ENCODE results near the gene PTPRB. TPM values are rescaled to one million over a fixed set of nuclear protein-coding genes. Genes with fewer than 3 reads are reported as not detected.
A peak's percentile ranks its signal among the peaks of the same experiment; 100 is the strongest.

PTPRB gene
- total RNA-seq, 4 donors from 2014 or later: 36.8 to 107 (median 63.1) TPM

DNA sequence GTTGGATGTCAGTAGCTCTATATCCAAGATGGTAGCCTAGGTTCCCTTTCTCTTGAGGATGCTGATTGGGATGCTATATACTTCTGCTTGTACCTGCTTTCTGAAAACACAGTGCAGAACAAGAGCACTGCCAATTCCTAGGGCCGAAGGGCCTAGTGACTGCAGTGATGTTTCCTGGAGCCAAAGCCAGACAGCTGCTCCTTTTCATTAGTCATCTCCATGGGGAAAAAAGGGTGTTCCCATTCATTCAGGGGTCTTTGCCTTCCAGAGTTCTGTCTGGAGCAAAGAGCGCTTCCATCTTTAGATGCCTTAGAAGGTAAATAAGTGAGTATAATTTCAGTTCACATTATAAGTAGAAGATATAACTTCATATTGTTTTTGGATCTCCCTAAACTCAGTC, 85.5 kb downstream of the PTPRB start:
- Histone ChIP-seq H3K27ac (no peak overlapping the region), H3K27me3 (no peaks in the 10 kb centered on the region), H3K4me1 (no peaks in the 10 kb centered on the region), H3K4me3 (no peak overlapping the region), H3K9me3 (no peaks in the 10 kb centered on the region), H3K36me3 (no peaks in the 10 kb centered on the region)
- DNase-seq: no peak
- TF ChIP-seq CTCF (IDR thresholded peaks at IDR 0.05): no peak
- no peak for TF ChIP-seq POLR2A (IDR thresholded peaks at IDR 0.05)
- intact Hi-C loops (cut with DNase I; ENCODE audit: low total_unique reads): no loop called here

- intact Hi-C loops (cut with DNase I; ENCODE audit: low total_unique reads): no loop called here
- no peak for DNase-seq
- no peaks in the 10 kb centered on the region for H3K36me3 ChIP-seq
- no peaks in the 10 kb centered on the region for H3K4me1 ChIP-seq
- H3K27me3 ChIP-seq: no peaks in the 10 kb centered on the region
- no peak overlapping the region for H3K4me3 ChIP-seq
- H3K9me3 ChIP-seq: no peaks in the 10 kb centered on the region
- TF ChIP-seq CTCF (IDR thresholded peaks at IDR 0.05) (no peak), POLR2A (IDR thresholded peaks at IDR 0.05) (no peak)
- H3K27ac ChIP-seq: peak overlapping the region in 1 of 2 donors; percentile 6
Measured at GRCh38 chr12:70550180-70550577, 87.0 kb downstream of the PTPRB start.

- TF ChIP-seq CTCF (IDR thresholded peaks at IDR 0.05) (no peak), POLR2A (IDR thresholded peaks at IDR 0.05) (no peak)
- Histone ChIP-seq H3K27ac (no peak overlapping the region), H3K4me1 (no peaks in the 10 kb centered on the region), H3K27me3 (no peaks in the 10 kb centered on the region), H3K9me3 (no peaks in the 10 kb centered on the region), H3K36me3 (no peaks in the 10 kb centered on the region), H3K4me3 (no peak overlapping the region)
- DNase-seq: no peak
- intact Hi-C loops (cut with DNase I; ENCODE audit: low total_unique reads): no loop called here
Measured at GRCh38 chr12:70549340-70550179, 87.7 kb downstream of the PTPRB start.

- intact Hi-C loops (cut with DNase I; ENCODE audit: low total_unique reads): no loop called here
- DNase-seq: no peak
- peak overlapping the region in 1 of 2 donors; percentile 61 for H3K27ac ChIP-seq
- H3K4me3 ChIP-seq: no peak overlapping the region
- H3K4me1 ChIP-seq: no peaks in the 10 kb centered on the region
- TF ChIP-seq CTCF (IDR thresholded peaks at IDR 0.05) (no peak), POLR2A (IDR thresholded peaks at IDR 0.05) (no peak)
- no peaks in the 10 kb centered on the region for H3K36me3 ChIP-seq
- no peaks in the 10 kb centered on the region for H3K9me3 ChIP-seq
- no peaks in the 10 kb centered on the region for H3K27me3 ChIP-seq
Measured at GRCh38 chr12:70543444-70543843, 93.8 kb downstream of the PTPRB start.

DNA sequence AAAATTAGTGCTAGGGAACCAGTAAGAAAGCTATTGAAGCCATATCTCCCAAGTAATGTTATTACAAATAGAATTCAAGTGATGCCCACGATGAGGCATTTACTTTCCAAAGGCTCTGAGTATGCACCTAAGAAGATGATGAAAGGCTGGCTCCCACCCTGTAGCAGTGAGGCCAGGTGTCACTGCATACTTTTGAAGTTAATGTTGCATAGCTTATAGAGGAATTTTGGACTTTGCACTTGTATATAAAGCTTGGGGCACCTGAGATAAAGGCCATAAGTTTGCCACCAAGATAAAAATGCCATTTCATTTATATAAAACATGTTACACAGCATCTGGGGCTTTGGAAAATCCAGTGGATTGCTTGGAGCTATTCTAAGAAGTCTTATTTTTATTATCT, 96.2 kb downstream of the PTPRB start:
- Histone ChIP-seq H3K9me3 (no peaks in the 10 kb centered on the region), H3K4me3 (no peak overlapping the region), H3K27ac (no peak overlapping the region), H3K27me3 (no peaks in the 10 kb centered on the region), H3K36me3 (no peaks in the 10 kb centered on the region), H3K4me1 (no peaks in the 10 kb centered on the region)
- TF ChIP-seq POLR2A (IDR thresholded peaks at IDR 0.05): no peak
- no peak for TF ChIP-seq CTCF (IDR thresholded peaks at IDR 0.05)
- intact Hi-C loops (cut with DNase I; ENCODE audit: low total_unique reads): no loop called here
- no peak for DNase-seq
